OCI-LY1 (cell line): ENCODE measurements around the gene B4GALT5.
"Not testable (repeated sequence)": the region's sequence is repeated elsewhere in the genome, so short reads cannot be mapped to it uniquely, and the experiment has no call there.

ENCODE experiments used
- CTCF ChIP-seq: fragments of 200-600 bp; sonication (generic), shearing (Covaris generic); IDR thresholded peaks from 2 replicates; pipeline ENCODE4 v1.5.1; 2017; ENCODE audit warnings: mild to moderate bottlenecking, antibody characterized with exemption, low read length, moderate library complexity, mixed read lengths
- EZH2 ChIP-seq: fragments of 200-600 bp; sonication (generic), shearing (Covaris generic); IDR thresholded peaks from 2 replicates; pipeline ENCODE4 v1.8.0; 2017; ENCODE audit warnings: borderline replicate concordance, mixed run types, mild to moderate bottlenecking, antibody characterized with exemption, low read length, moderate library complexity, mixed read lengths

- not testable (repeated sequence) for TF ChIP-seq CTCF, EZH2
Measured at GRCh38 chr20:49628280-49628679, 85.4 kb downstream of the B4GALT5 start.
